ENCODE results near the gene SOAT2. TPM values are rescaled to one million over a fixed set of nuclear protein-coding genes. Genes with fewer than 3 reads are reported as not detected.

The SOAT2 gene
- total RNA-seq, 1 experiment from 2014 or later = not detected

- no peak for TF ChIP-seq CTCF (IDR thresholded peaks at IDR 0.05; ENCODE audit: unreplicated experiment)
- no TSS peak for BruUV-seq (replicated peaks)
- Mint-ChIP-seq H3K27me3 (ENCODE audit: unreplicated experiment) (peaks cover 21% of the 10 kb centered on the region), H3K4me3 (ENCODE audit: low read depth, unreplicated experiment) (no peak overlapping the region), H3K27ac (ENCODE audit: unreplicated experiment) (no peak overlapping the region), H3K9me3 (ENCODE audit: low read depth, unreplicated experiment) (no peaks in the 10 kb centered on the region), H3K4me1 (ENCODE audit: low read depth, unreplicated experiment) (peaks cover 4% of the 10 kb centered on the region), H3K36me3 (ENCODE audit: insufficient read depth, unreplicated experiment) (peaks cover 29% of the 10 kb centered on the region)
- intact Hi-C loops (cut with micrococcal nuclease; ENCODE audit: unreplicated experiment) = no loop called here
- no peak for DNase-seq
- CTCF ChIA-PET = no interaction called here
Observed at GRCh38 chr12:53056296-53056695, 47.0 kb upstream of the SOAT2 start.

DNA sequence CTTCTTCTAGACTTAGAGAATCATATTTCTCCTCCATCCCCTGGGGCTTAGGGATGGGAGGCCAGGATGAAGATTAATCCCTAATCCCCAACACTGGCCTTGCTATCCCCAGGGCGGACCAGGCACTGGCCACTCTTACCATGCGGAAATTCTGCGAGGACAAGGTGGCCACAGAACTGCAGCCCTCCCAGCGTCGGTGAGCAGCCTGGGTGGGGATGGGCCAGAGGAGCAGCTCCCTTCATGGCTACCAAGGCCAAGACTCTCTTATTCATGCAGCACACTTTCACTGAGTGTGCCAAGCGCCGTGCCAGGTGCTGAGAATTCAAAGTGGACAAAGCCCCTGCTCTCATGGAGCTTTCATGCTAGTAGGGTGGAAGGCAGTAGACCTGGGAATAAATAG, 46.4 kb upstream of the SOAT2 start:
- H3K36me3 Mint-ChIP-seq (ENCODE audit: insufficient read depth, unreplicated experiment) = peaks cover 33% of the 10 kb centered on the region
- no peak for TF ChIP-seq CTCF (IDR thresholded peaks at IDR 0.05; ENCODE audit: unreplicated experiment)
- H3K4me1 Mint-ChIP-seq (ENCODE audit: low read depth, unreplicated experiment) = peaks cover 10% of the 10 kb centered on the region
- H3K27me3 Mint-ChIP-seq (ENCODE audit: unreplicated experiment) = peaks cover 21% of the 10 kb centered on the region
- intact Hi-C loops (cut with micrococcal nuclease; ENCODE audit: unreplicated experiment) = no loop called here
- CTCF ChIA-PET = interaction anchor here (0.6 kb wide), 1 partner anchor 350 kb away, joined by 3 read pairs; no protein-coding TSS in a partner anchor
- H3K4me3 Mint-ChIP-seq (ENCODE audit: low read depth, unreplicated experiment) = no peak overlapping the region
- no peak for DNase-seq
- H3K9me3 Mint-ChIP-seq (ENCODE audit: low read depth, unreplicated experiment) = no peaks in the 10 kb centered on the region
- peak overlapping the region; percentile 16 for H3K27ac Mint-ChIP-seq (ENCODE audit: unreplicated experiment)
- no TSS peak for BruUV-seq (replicated peaks)

DNA sequence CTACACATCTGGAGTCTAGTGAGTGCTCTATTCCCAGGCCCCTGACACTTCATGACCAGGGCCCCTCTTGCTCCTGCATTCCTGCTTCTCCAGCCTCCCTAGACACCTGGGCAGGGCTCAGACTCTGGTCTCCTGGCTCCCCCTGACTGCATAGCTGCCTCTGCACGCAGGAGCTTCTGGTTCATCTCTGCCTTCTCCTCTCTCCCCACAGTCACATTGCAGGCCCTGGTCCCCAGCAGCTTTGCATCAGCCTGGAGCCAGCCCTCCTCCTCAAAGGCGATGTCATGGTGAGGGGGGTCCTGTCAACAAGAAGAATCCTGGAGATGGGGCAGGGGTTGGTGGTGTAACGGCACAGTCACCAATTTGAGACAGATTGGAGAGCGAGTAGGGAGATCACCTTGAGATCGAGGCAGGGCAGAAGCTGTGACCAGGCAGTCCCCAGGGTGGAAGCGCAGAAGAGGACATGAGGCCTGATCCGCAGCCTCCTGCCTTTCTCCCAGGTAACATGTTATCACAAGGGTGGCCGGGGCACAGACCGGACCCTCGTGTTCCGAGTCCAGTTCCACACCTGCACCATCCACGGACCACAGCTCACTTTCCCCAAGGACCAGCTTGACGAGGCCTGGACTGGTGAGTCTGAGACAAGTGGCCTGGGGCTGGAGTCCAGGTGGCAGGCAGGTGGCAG, 45.3 kb upstream of the SOAT2 start:
- CTCF ChIA-PET = no interaction called here
- no TSS peak for BruUV-seq (replicated peaks)
- peaks cover 28% of the 10 kb centered on the region for H3K36me3 Mint-ChIP-seq (ENCODE audit: insufficient read depth, unreplicated experiment)
- H3K27me3 Mint-ChIP-seq (ENCODE audit: unreplicated experiment) = peaks cover 21% of the 10 kb centered on the region
- H3K27ac Mint-ChIP-seq (ENCODE audit: unreplicated experiment) = peak overlapping the region; percentile 16
- no peak overlapping the region for H3K4me3 Mint-ChIP-seq (ENCODE audit: low read depth, unreplicated experiment)
- no peak for DNase-seq
- peaks cover 16% of the 10 kb centered on the region for H3K4me1 Mint-ChIP-seq (ENCODE audit: low read depth, unreplicated experiment)
- intact Hi-C loops (cut with micrococcal nuclease; ENCODE audit: unreplicated experiment) = no loop called here
- H3K9me3 Mint-ChIP-seq (ENCODE audit: low read depth, unreplicated experiment) = no peaks in the 10 kb centered on the region
- TF ChIP-seq CTCF (IDR thresholded peaks at IDR 0.05; ENCODE audit: unreplicated experiment) = no peak

DNA sequence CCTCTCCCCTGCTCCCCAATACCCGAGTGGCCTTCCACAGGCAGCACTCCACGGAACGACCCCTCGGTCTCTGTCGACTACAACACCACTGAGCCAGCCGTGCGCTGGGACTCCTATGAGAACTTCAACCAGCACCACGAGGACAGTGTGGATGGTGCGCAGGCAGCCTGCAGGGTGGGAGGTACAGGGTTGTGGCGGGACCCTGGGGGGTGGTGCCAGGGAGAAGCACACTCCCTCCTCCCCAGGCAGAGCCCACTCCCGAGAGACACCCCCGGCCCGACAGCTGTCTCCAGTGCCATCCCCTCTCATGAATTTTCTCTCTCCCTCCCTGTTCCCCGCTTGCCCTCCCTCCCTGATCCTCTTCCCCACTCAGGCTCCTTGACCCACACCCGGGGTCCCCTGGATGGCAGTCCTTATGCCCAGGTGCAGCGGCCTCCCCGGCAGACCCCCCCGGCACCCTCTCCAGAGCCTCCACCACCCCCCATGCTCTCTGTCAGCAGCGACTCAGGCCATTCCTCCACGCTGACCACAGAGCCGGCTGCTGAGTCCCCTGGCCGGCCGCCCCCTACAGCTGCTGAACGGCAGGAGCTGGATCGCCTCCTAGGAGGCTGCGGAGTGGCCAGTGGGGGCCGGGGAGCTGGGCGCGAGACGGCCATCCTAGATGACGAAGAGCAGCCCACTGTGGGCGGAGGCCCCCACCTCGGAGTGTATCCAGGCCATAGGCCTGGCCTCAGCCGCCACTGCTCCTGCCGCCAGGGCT, 44.4 kb upstream of the SOAT2 start:
- H3K27me3 Mint-ChIP-seq (ENCODE audit: unreplicated experiment) = peaks cover 21% of the 10 kb centered on the region
- no peak overlapping the region for H3K4me3 Mint-ChIP-seq (ENCODE audit: low read depth, unreplicated experiment)
- CTCF ChIA-PET = no interaction called here
- TF ChIP-seq CTCF (IDR thresholded peaks at IDR 0.05; ENCODE audit: unreplicated experiment) = no peak
- H3K27ac Mint-ChIP-seq (ENCODE audit: unreplicated experiment) = no peak overlapping the region
- DNase-seq = no peak
- no TSS peak for BruUV-seq (replicated peaks)
- intact Hi-C loops (cut with micrococcal nuclease; ENCODE audit: unreplicated experiment) = no loop called here
- peaks cover 16% of the 10 kb centered on the region for H3K4me1 Mint-ChIP-seq (ENCODE audit: low read depth, unreplicated experiment)
- peaks cover 22% of the 10 kb centered on the region for H3K36me3 Mint-ChIP-seq (ENCODE audit: insufficient read depth, unreplicated experiment)
- no peaks in the 10 kb centered on the region for H3K9me3 Mint-ChIP-seq (ENCODE audit: low read depth, unreplicated experiment)

All from Calu3 (cell line).